HEK293 (cell line): ENCODE data around the gene SMIM1.

Source experiments
- CTCF ChIP-seq: fragments of 450-650 bp; formaldehyde crosslinking; IDR thresholded peaks from 2 replicates; pipeline ENCODE4 v1.5.1; 2016; ENCODE audit warnings: missing biosample characterization, missing genetic modification characterization
- HIC1 ChIP-seq: fragments of 450-650 bp; formaldehyde crosslinking; IDR thresholded peaks from 2 replicates; pipeline ENCODE4 v1.5.1; 2016; ENCODE audit warnings: missing biosample characterization, missing genetic modification characterization
- KLF10 ChIP-seq: fragments of 450-650 bp; IDR thresholded peaks from 2 replicates; pipeline ENCODE4 v1.5.1; 2018; ENCODE audit warnings: missing biosample characterization, mild to moderate bottlenecking, missing genetic modification characterization
- KLF7 ChIP-seq: fragments of 450-650 bp; formaldehyde crosslinking; IDR thresholded peaks from 2 replicates; pipeline ENCODE4 v1.5.1; 2016; ENCODE audit warnings: missing biosample characterization, missing genetic modification characterization, borderline replicate concordance
- KLF8 ChIP-seq: fragments of 450-650 bp; formaldehyde crosslinking; IDR thresholded peaks from 2 replicates; pipeline ENCODE4 v1.5.1; 2016; ENCODE audit warnings: missing biosample characterization, missing genetic modification characterization
- SP7 ChIP-seq: fragments of 450-650 bp; formaldehyde crosslinking; IDR thresholded peaks from 2 replicates; pipeline ENCODE4 v1.5.1; 2016; ENCODE audit warnings: missing biosample characterization, missing genetic modification characterization
- ZBTB20 ChIP-seq: fragments of 450-650 bp; formaldehyde crosslinking; IDR thresholded peaks from 2 replicates; pipeline ENCODE4 v1.5.1; 2016; ENCODE audit warnings: missing biosample characterization, missing genetic modification characterization
- ZBTB26 ChIP-seq: fragments of 450-650 bp; formaldehyde crosslinking; optimal IDR thresholded peaks from 2 replicates; pipeline ENCODE3; 2016; ENCODE audit warnings: missing biosample characterization, mild to moderate bottlenecking, missing genetic modification characterization
- ZBTB44 ChIP-seq: fragments of 450-650 bp; IDR thresholded peaks from 2 replicates; pipeline ENCODE4 v1.5.1; 2018; ENCODE audit warnings: missing biosample characterization, mild to moderate bottlenecking, missing genetic modification characterization
- ZFHX2 ChIP-seq: fragments of 450-650 bp; formaldehyde crosslinking; conservative IDR thresholded peaks from 2 replicates; pipeline ENCODE4 v1.5.1; 2016; ENCODE audit warnings: missing biosample characterization, missing genetic modification characterization
- ZNF10 ChIP-seq: fragments of 450-650 bp; formaldehyde crosslinking; IDR thresholded peaks from 2 replicates; pipeline ENCODE4 v1.5.1; 2017; ENCODE audit warnings: missing biosample characterization, missing genetic modification characterization
- ZNF132 ChIP-seq: fragments of 450-650 bp; formaldehyde crosslinking; IDR thresholded peaks from 2 replicates; pipeline ENCODE4 v1.5.1; 2017; ENCODE audit warnings: missing biosample characterization, missing genetic modification characterization, borderline replicate concordance
- ZNF2 ChIP-seq: fragments of 450-650 bp; formaldehyde crosslinking; IDR thresholded peaks from 2 replicates; pipeline ENCODE4 v1.5.1; 2016; ENCODE audit warnings: missing biosample characterization, missing genetic modification characterization
- ZNF354C ChIP-seq: fragments of 450-650 bp; formaldehyde crosslinking; IDR thresholded peaks from 2 replicates; pipeline ENCODE4 v1.5.1; 2016; ENCODE audit warnings: missing biosample characterization, missing genetic modification characterization, low read depth, borderline replicate concordance
- ZNF561 ChIP-seq: fragments of 450-650 bp; IDR thresholded peaks from 2 replicates; pipeline ENCODE4 v1.5.1; 2018; ENCODE audit warnings: missing biosample characterization, missing genetic modification characterization, borderline replicate concordance
- ZNF600 ChIP-seq: fragments of 450-650 bp; formaldehyde crosslinking; IDR thresholded peaks from 2 replicates; pipeline ENCODE4 v1.5.1; 2016; ENCODE audit warnings: missing biosample characterization, missing genetic modification characterization
- ZNF621 ChIP-seq: fragments of 450-650 bp; formaldehyde crosslinking; IDR thresholded peaks from 2 replicates; pipeline ENCODE4 v1.5.1; 2017; ENCODE audit warnings: missing biosample characterization, missing genetic modification characterization
- ZNF664 ChIP-seq: fragments of 450-650 bp; formaldehyde crosslinking; IDR thresholded peaks from 2 replicates; pipeline ENCODE4 v1.5.1; 2016; ENCODE audit warnings: missing biosample characterization, missing genetic modification characterization
- ZNF692 ChIP-seq: fragments of 450-650 bp; formaldehyde crosslinking; IDR thresholded peaks from 2 replicates; pipeline ENCODE4 v1.5.1; 2016; ENCODE audit warnings: missing biosample characterization, missing genetic modification characterization
- ZSCAN30 ChIP-seq: fragments of 450-650 bp; IDR thresholded peaks from 2 replicates; pipeline ENCODE4 v1.5.1; 2018; ENCODE audit warnings: missing biosample characterization, mild to moderate bottlenecking, missing genetic modification characterization, moderate library complexity
- ZXDB ChIP-seq: fragments of 450-650 bp; formaldehyde crosslinking; IDR thresholded peaks from 2 replicates; pipeline ENCODE4 v1.5.1; 2016; ENCODE audit warnings: missing biosample characterization, missing genetic modification characterization
- TF ChIP-seq, protein P1 (sequence below): fragments of 450-650 bp; formaldehyde crosslinking; IDR thresholded peaks from 2 replicates; pipeline ENCODE4 v1.5.1; 2016; ENCODE audit warnings: missing biosample characterization, missing genetic modification characterization

Gene SMIM1

GRCh38 chr1:3775490-3776230 lies 3.1 kb downstream of the SMIM1 start (continued):
- peak; percentile 58; the same call in 1 of the 2 replicates for TF ChIP-seq ZNF2 (tag by site-specific recombination)
- TF ChIP-seq ZNF664 (tag by site-specific recombination) = no peak
- TF ChIP-seq ZNF132 (tag by site-specific recombination) = no peak
- peak; percentile 37; the same call in 1 of the 2 replicates for TF ChIP-seq ZBTB20
- peak; percentile 59; the same call in 1 of the 2 replicates for TF ChIP-seq ZBTB44 (tag by site-specific recombination)
- peak; percentile 92 for TF ChIP-seq CTCF (tag by site-specific recombination)
- TF ChIP-seq ZNF561 = peak; percentile 77; the same call in 1 of the 2 replicates
- TF ChIP-seq SP7 = peak; percentile 34; the same call in 1 of the 2 replicates
- peak; percentile 40; the same call in 1 of the 2 replicates for TF ChIP-seq ZNF600 (tag by site-specific recombination)
- 0 out of 2 replicates have a peak, but pooled peaks have one; percentile 5 for TF ChIP-seq ZFHX2 (tag by site-specific recombination)
- peak; percentile 58 for TF ChIP-seq KLF8
- peak; percentile 97 for TF ChIP-seq ZNF692 (tag by site-specific recombination)
- peak; percentile 67; the same call in 1 of the 2 replicates for TF ChIP-seq KLF10 (tag by site-specific recombination)
- TF ChIP-seq KLF7 (tag by site-specific recombination) = peak; percentile 75; the same call in 1 of the 2 replicates
- TF ChIP-seq HIC1 (tag by site-specific recombination) = peak; percentile 40; the same call in 1 of the 2 replicates
- TF ChIP-seq ZNF10 (tag by site-specific recombination) = peak; percentile 97
- peak; percentile 49; the same call in 1 of the 2 replicates for TF ChIP-seq ZXDB (tag by site-specific recombination)
- peak; percentile 23 for TF ChIP-seq ZBTB26
- no peak for TF ChIP-seq ZNF354C (tag by site-specific recombination)
- TF ChIP-seq ZNF621 = no peak
- TF ChIP-seq, protein P1, sequence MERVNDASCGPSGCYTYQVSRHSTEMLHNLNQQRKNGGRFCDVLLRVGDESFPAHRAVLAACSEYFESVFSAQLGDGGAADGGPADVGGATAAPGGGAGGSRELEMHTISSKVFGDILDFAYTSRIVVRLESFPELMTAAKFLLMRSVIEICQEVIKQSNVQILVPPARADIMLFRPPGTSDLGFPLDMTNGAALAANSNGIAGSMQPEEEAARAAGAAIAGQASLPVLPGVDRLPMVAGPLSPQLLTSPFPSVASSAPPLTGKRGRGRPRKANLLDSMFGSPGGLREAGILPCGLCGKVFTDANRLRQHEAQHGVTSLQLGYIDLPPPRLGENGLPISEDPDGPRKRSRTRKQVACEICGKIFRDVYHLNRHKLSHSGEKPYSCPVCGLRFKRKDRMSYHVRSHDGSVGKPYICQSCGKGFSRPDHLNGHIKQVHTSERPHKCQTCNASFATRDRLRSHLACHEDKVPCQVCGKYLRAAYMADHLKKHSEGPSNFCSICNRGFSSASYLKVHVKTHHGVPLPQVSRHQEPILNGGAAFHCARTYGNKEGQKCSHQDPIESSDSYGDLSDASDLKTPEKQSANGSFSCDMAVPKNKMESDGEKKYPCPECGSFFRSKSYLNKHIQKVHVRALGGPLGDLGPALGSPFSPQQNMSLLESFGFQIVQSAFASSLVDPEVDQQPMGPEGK = peak; percentile 73
- TF ChIP-seq ZSCAN30 (tag by site-specific recombination) = peak; percentile 76; the same call in 1 of the 2 replicates
